ENCODE data around the gene UCP2.
"Not testable (repeated sequence)": the region's sequence is repeated elsewhere in the genome, so short reads cannot be mapped to it uniquely, and the experiment has no call there.

UCP2 gene

DNA sequence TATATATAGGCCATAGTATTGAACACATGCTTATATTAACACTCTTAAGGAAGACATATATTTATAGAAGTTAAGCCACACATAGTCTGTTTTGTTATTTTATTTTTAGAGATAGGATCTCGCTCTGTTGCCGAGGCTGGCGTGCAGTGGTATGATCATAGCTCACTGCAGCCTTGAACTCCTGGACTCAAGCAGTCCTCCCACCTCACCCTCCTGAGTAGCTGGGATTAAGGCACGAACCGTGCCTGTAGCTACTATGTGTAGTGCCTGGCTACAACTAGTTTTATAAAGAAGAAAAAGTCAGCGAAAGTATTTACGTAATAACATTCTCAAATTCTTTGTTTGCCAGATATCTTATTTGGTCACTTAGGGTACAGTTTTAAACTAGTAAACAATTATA lies 5.6 kb upstream of the UCP2 start:
- no peaks in the 10 kb centered on the region for H3K4me1 ChIP-seq (ENCODE audit: insufficient read depth, poor library complexity, severe bottlenecking)
- TF ChIP-seq, protein P1, sequence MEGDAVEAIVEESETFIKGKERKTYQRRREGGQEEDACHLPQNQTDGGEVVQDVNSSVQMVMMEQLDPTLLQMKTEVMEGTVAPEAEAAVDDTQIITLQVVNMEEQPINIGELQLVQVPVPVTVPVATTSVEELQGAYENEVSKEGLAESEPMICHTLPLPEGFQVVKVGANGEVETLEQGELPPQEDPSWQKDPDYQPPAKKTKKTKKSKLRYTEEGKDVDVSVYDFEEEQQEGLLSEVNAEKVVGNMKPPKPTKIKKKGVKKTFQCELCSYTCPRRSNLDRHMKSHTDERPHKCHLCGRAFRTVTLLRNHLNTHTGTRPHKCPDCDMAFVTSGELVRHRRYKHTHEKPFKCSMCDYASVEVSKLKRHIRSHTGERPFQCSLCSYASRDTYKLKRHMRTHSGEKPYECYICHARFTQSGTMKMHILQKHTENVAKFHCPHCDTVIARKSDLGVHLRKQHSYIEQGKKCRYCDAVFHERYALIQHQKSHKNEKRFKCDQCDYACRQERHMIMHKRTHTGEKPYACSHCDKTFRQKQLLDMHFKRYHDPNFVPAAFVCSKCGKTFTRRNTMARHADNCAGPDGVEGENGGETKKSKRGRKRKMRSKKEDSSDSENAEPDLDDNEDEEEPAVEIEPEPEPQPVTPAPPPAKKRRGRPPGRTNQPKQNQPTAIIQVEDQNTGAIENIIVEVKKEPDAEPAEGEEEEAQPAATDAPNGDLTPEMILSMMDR (IDR thresholded peaks at IDR 0.05; ENCODE audit: poor library complexity, severe bottlenecking): no peak

DNA sequence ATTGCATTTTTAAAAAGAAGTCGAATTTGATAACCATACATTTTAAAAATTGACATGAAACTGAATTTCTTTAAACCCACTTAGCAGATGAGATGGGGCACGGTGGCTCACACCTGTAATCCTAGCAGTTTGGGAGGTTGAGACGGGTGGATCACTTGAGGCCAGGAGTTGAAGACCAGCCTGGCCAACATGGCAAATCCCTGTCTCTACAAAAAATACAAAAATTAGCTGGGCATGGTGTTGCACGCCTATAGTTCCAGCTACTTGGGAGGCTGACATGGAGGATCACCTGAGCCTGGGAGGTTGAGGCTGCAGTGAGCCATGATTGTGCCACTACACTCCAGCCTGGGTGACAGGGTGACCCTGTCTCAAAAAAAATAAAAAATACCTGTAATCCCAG lies 3.0 kb upstream of the UCP2 start:
- DNase-seq (ENCODE audit: low spot score); H3K27ac ChIP-seq (ENCODE audit: poor library complexity, severe bottlenecking); ATAC-seq (ENCODE audit: low read depth); H3K27me3 ChIP-seq (ENCODE audit: insufficient read depth, poor library complexity, severe bottlenecking); H3K36me3 ChIP-seq (ENCODE audit: low read depth); H3K9me3 ChIP-seq (ENCODE audit: severe bottlenecking); H3K4me1 ChIP-seq (ENCODE audit: insufficient read depth, poor library complexity, severe bottlenecking); H3K4me3 ChIP-seq (ENCODE audit: severe bottlenecking): not testable (repeated sequence)

More for the DNA sequence above, 5.6 kb upstream of the UCP2 start:
- DNase-seq (ENCODE audit: low spot score) (no peak), ATAC-seq (ENCODE audit: low read depth) (no peak)
- Histone ChIP-seq H3K9me3 (ENCODE audit: severe bottlenecking) (no peaks in the 10 kb centered on the region), H3K4me3 (ENCODE audit: severe bottlenecking) (no peak overlapping the region), H3K27me3 (ENCODE audit: insufficient read depth, poor library complexity, severe bottlenecking) (no peaks in the 10 kb centered on the region), H3K27ac (ENCODE audit: poor library complexity, severe bottlenecking) (no peak overlapping the region), H3K36me3 (ENCODE audit: low read depth) (no peaks in the 10 kb centered on the region)

DNA sequence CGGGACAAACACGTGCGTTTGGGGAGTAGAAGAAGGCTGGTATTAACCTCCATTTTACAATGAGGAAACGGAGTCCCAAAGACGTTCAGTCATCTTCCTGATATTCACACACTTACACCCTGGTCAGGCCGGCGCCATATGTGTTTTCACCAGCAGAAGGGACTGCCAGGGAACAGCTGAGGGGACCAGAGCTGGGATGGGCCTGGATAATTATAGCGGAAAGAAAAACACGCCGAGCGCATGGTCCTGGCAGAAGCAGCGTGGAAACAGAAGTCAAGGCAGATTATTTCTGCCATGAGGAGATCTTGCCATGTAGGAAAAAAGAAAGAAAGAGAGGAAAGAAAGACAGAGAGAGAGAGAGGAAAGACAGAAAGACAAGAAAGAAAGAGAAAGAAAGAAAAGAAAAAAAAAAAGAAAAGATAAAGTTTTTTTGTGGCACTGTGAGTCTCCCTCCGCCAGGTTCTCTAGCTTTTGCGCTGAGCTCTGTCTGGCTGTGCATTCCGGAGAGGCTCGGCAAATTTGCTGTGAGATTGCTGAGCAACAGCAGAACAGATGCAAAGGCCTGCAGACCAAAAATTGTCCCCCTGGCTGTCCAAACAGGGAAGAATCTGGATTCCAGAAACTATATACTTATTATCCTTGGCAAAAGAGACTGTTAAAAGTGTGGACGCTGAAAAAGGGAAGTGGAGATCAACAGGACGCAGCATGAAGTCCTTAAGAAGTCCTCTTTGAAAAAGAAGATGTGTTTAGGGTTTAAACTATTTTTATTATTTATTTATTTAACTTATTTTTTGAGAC lies 1.3 kb upstream of the UCP2 start:
- Histone ChIP-seq H3K9me3 (ENCODE audit: severe bottlenecking) (no peaks in the 10 kb centered on the region), H3K27me3 (ENCODE audit: insufficient read depth, poor library complexity, severe bottlenecking) (no peaks in the 10 kb centered on the region), H3K27ac (ENCODE audit: poor library complexity, severe bottlenecking) (peak overlapping the region; percentile 59), H3K4me1 (ENCODE audit: insufficient read depth, poor library complexity, severe bottlenecking) (peaks cover 11% of the 10 kb centered on the region), H3K4me3 (ENCODE audit: severe bottlenecking) (peak overlapping the region; percentile 45), H3K36me3 (ENCODE audit: low read depth) (no peaks in the 10 kb centered on the region)
- ATAC-seq (ENCODE audit: low read depth) (no peak), DNase-seq (ENCODE audit: low spot score) (no peak)
- TF ChIP-seq, protein P1 (IDR thresholded peaks at IDR 0.05; ENCODE audit: poor library complexity, severe bottlenecking): no peak

DNA sequence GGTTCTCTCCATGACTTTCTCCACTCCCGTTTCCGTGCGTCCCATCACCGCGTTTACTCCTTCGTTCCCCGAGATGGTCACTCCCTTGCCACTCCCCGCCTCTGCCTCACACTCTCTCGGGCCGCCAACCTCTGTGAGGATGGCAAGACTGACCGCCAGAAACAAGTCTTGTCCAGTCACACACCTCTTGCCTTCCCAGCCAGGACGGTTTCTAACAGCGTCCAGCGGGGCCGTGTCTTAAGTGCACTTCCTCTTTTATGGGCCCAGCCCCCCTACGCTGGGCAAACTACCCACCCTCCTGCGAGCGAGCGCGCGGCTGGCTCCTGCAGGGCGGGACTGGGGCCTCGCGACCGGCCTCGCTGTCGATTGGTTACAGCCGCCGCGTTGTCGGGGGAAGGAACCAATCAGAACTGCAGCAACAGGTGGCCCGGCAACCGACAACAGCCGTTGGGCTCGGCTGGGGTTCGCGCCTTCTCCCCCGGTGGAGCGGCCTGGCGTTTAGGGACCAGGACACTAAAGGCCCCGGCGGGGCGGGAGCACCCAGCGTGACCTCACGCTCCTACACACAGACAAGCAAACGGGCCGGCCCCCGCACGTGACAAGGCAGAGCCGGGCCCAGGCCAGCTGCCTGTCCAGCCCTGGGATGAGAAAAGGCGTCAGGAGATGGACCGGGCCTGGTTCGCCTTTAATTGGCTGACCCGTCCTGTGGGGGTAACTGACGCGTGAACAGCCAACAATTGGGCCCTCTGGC lies 522 bp upstream of the UCP2 start:
- peak overlapping the region; percentile 59 for H3K27ac ChIP-seq (ENCODE audit: poor library complexity, severe bottlenecking)
- H3K27me3 ChIP-seq (ENCODE audit: insufficient read depth, poor library complexity, severe bottlenecking): no peaks in the 10 kb centered on the region
- peaks cover 11% of the 10 kb centered on the region for H3K4me1 ChIP-seq (ENCODE audit: insufficient read depth, poor library complexity, severe bottlenecking)
- ATAC-seq (ENCODE audit: low read depth) (peak; percentile 91), DNase-seq (ENCODE audit: low spot score) (peak; percentile 87)
- H3K4me3 ChIP-seq (ENCODE audit: severe bottlenecking): peak overlapping the region; percentile 45
- TF ChIP-seq, protein P1 (IDR thresholded peaks at IDR 0.05; ENCODE audit: poor library complexity, severe bottlenecking): no peak
- H3K36me3 ChIP-seq (ENCODE audit: low read depth): no peaks in the 10 kb centered on the region
- H3K9me3 ChIP-seq (ENCODE audit: severe bottlenecking): no peaks in the 10 kb centered on the region

DNA sequence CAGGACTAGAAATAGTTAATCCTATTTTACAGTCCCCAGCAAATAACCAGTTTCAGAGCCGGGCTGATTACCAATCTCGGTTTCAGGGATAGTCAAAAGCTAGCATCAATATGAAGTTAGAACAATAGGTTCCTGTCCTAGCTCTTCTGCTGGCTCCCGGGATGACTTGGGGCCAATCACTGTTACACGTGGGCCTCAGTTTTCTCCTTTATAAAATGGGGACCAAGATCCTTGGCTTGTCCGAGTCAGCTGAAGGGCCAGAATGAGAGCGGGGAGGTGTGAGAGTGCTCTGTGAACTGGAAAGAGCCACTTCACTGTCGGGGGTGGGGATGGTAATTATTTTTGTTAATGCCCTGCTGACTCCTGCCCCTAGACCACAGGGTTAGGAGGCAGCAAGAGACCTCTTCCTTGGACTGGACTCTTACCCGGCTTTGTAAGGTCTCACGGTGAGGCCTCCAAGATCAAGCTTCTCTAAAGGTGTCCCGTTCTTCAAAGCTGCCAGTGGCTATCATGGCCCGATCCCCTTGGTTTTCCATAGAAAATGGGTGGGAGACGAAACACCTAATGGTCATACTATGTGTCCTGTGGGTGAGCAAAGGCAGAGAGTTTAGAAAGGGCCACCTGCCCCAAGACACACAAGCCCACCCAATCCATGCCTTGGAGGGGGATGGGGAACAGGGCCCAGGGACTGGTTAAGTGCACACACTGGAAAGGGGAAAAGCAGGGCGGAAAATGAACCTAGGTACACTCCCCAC lies 1.4 kb downstream of the UCP2 start:
- ATAC-seq (ENCODE audit: low read depth) (no peak), DNase-seq (ENCODE audit: low spot score) (no peak)
- no peaks in the 10 kb centered on the region for H3K36me3 ChIP-seq (ENCODE audit: low read depth)
- H3K4me3 ChIP-seq (ENCODE audit: severe bottlenecking): no peak overlapping the region
- H3K4me1 ChIP-seq (ENCODE audit: insufficient read depth, poor library complexity, severe bottlenecking): peaks cover 11% of the 10 kb centered on the region
- H3K9me3 ChIP-seq (ENCODE audit: severe bottlenecking): no peaks in the 10 kb centered on the region
- no peaks in the 10 kb centered on the region for H3K27me3 ChIP-seq (ENCODE audit: insufficient read depth, poor library complexity, severe bottlenecking)
- TF ChIP-seq, protein P1 (IDR thresholded peaks at IDR 0.05; ENCODE audit: poor library complexity, severe bottlenecking): no peak
- no peak overlapping the region for H3K27ac ChIP-seq (ENCODE audit: poor library complexity, severe bottlenecking)

Data from RWPE2 (cell line).